Natural killer cell (primary cell): ENCODE measurements around the gene KCP. TPM values are rescaled to one million over a fixed set of nuclear protein-coding genes. Genes with fewer than 3 reads are reported as not detected.

ENCODE experiments used
- ATAC-seq, 3 donors: fragments of 150-1000 bp in 2 of 3; fragments of 200-7000 bp in 1 of 3; cut with Tn5 transposase; 1 replicate in 1 of 3; 2 replicates in 2 of 3; pipeline ENCODE4 v1.10.0; 2021; ENCODE audit warnings: mild to moderate bottlenecking in 2 of 3, moderate library complexity in 2 of 3
- DNase-seq, 2 donors: peaks; one replicate each; pipeline versions ENCODE4 v3.0.0 to v3.0.0-alpha.2; 2013 to 2021; ENCODE audit warnings: mixed read lengths in 1 of 2
- H3K27ac ChIP-seq: one replicate; pipeline ENCODE4 v1.5.1; 2013; ENCODE audit warnings: mild to moderate bottlenecking, low read length
- H3K27me3 ChIP-seq: one replicate; pipeline ENCODE4 v1.6.1; 2013; ENCODE audit warnings: low read length; ENCODE audit not compliant: control insufficient read depth, insufficient read depth
- H3K36me3 ChIP-seq: one replicate; pipeline ENCODE4 v1.6.1; 2013; ENCODE audit warnings: low read length; ENCODE audit not compliant: control insufficient read depth, insufficient read depth
- H3K4me1 ChIP-seq: one replicate; pipeline ENCODE4 v1.6.1; 2013; ENCODE audit warnings: low read length; ENCODE audit not compliant: control insufficient read depth, insufficient read depth
- H3K4me3 ChIP-seq: one replicate; pipeline ENCODE4 v1.5.1; 2013; ENCODE audit warnings: low read length
- H3K9me3 ChIP-seq: one replicate; pipeline ENCODE4 v1.6.1; 2013; ENCODE audit warnings: low read length; ENCODE audit not compliant: control insufficient read depth, insufficient read depth
- H3K27ac Mint-ChIP-seq, 2 donors: one replicate each; pipeline ENCODE4 v1.8.0; 2022; ENCODE audit warnings: mild to moderate bottlenecking in 2 of 2, mixed read lengths in 2 of 2, moderate library complexity in 1 of 2
- H3K27me3 Mint-ChIP-seq, 2 donors: one replicate each; pipeline ENCODE4 v1.8.0; 2022; ENCODE audit warnings: low read depth in 2 of 2, mixed read lengths in 2 of 2
- H3K36me3 Mint-ChIP-seq: one replicate; pipeline ENCODE4 v1.8.0; 2022; ENCODE audit warnings: mixed read lengths
- H3K4me1 Mint-ChIP-seq, 2 donors: one replicate each; pipeline ENCODE4 v1.8.0; 2022; ENCODE audit warnings: mixed read lengths in 2 of 2
- H3K4me3 Mint-ChIP-seq: one replicate; pipeline ENCODE4 v1.8.0; 2022; ENCODE audit warnings: mild to moderate bottlenecking, moderate library complexity, mixed read lengths
- H3K9me3 Mint-ChIP-seq, 2 donors: one replicate each; pipeline ENCODE4 v1.8.0; 2022; ENCODE audit warnings: mixed read lengths in 2 of 2
- WGBS: methylation state at CpG from one replicate; pipeline ENCODE4 v1.1.7; 2013; ENCODE audit warnings: missing lambda C conversion rate; ENCODE audit not compliant: insufficient coverage; 5-methylcytosine and 5-hydroxymethylcytosine counted together
- intact Hi-C: fragments of 100-400 bp; cut with micrococcal nuclease; formaldehyde crosslinking; loops from one replicate; pipeline ENCODE4 v1.14.2; 2022
- total RNA-seq, 4 donors: library from RNA; stranded (reverse); fragments of 120-200 nt in 1 of 4; gene quantifications; one replicate each; pipeline versions ENCODE4 v1.2.3 to v1.2.4, GENCODE V29; 2013 to 2022
- TF ChIP-seq, protein P1 (sequence below): fragments of 200-600 bp; IDR thresholded peaks from one replicate; pipeline ENCODE4 v1.8.0; 2022; ENCODE audit warnings: antibody characterized with exemption

The KCP gene
- total RNA-seq, 3 donors from 2014 or later (not counting 1 experiment from before 2014, with no cell fraction given): 0.49 to 0.95 TPM; not detected in 1

DNA sequence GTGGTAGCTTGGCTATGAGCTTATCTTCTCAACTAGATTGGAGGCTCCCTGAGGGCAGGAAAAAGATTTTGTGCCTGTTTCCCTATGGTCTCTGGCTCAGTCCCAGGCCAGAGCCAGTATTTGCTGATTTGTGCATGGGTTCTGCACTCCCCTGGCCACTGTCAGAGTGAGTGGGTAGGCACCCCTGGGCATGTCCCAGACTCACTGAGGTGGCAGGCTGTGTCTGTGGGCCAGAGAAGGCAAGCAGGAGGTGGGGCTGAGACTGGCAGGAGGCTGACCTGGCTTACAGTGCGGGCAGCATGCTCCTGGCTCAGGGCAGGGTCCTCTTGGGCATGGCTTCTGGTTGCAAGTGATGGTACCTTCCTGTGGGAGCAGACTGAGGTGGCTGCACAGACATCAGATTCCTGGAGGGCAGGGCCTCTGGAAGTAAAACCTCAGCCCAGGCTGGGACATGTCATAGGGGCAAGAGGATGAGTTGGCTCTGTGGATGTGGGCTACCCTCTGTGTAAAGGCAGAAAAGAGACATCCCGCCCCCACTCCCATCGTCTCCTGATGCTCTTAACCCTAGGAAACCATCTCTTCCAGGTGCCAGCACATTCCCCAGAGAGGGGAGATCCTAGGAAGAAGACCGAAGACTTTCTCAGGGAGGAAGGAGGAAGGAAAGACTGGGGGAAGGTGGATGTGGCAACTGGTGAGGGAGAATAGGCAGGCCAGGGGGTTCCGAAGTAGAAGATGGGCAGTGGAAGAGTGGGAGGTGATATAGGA, 4.3 kb downstream of the KCP start:
- no peaks in the 10 kb centered on the region for H3K36me3 Mint-ChIP-seq
- no peaks in the 10 kb centered on the region for H3K4me1 Mint-ChIP-seq
- H3K9me3 Mint-ChIP-seq: no peaks in the 10 kb centered on the region
- WGBS: 89% methylated on average over 3 of the region's 5 CpGs
- no peaks in the 10 kb centered on the region for H3K9me3 ChIP-seq
- no peak for DNase-seq
- no peak overlapping the region for H3K4me3 ChIP-seq
- intact Hi-C loops: no loop called here
- no peaks in the 10 kb centered on the region for H3K36me3 ChIP-seq
- no peak overlapping the region for H3K27ac ChIP-seq
- H3K27me3 ChIP-seq: peaks cover 9% of the 10 kb centered on the region
- TF ChIP-seq, protein P1, sequence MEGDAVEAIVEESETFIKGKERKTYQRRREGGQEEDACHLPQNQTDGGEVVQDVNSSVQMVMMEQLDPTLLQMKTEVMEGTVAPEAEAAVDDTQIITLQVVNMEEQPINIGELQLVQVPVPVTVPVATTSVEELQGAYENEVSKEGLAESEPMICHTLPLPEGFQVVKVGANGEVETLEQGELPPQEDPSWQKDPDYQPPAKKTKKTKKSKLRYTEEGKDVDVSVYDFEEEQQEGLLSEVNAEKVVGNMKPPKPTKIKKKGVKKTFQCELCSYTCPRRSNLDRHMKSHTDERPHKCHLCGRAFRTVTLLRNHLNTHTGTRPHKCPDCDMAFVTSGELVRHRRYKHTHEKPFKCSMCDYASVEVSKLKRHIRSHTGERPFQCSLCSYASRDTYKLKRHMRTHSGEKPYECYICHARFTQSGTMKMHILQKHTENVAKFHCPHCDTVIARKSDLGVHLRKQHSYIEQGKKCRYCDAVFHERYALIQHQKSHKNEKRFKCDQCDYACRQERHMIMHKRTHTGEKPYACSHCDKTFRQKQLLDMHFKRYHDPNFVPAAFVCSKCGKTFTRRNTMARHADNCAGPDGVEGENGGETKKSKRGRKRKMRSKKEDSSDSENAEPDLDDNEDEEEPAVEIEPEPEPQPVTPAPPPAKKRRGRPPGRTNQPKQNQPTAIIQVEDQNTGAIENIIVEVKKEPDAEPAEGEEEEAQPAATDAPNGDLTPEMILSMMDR: no peak
- no peak overlapping the region for H3K27ac Mint-ChIP-seq
- ATAC-seq: no peak
- H3K4me1 ChIP-seq: peaks cover 11% of the 10 kb centered on the region
- no peak overlapping the region for H3K4me3 Mint-ChIP-seq
- peaks cover 30 to 50% of the 10 kb centered on the region in 2 donors for H3K27me3 Mint-ChIP-seq

DNA sequence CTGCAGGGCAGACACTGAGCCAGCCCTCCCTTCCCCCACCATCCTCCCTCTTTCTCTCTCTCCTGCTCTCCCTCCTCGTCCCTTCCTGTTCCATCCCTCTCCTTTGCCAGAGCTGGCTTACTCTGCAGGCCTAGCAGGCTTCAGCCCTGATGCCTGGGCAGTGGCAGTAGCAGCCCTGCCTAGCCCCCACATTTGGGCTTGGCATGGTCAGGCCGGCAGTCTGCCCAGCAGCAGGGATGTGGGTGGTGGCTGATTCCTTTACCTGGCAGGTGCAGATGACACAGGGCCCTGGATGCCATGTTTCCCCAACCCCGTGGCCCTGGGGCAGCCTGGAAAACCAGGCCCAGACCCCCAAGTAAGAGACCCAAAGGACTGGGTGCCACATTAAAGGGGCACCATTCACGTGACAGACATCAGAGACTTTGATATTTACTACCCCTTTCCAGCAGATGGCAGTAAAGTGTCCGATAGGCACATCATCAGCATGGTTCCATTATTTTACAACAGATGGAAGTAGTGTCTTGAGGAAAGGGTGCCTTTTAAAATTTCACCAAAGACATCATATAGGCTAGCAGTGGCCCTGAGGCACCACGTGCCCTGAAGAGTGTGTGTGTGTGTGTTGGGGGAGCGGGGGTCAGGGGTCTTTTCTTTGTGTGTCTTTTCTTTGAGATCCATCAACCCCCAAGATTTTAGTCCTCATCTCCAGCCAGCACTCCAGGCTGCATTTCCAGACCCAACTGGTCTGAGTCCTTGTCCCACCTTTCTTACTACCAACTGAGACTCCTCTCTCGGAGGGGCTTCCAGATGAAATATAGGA, 5.9 kb downstream of the KCP start:
- Histone ChIP-seq H3K27me3 (peaks cover 3% of the 10 kb centered on the region), H3K27ac (no peak overlapping the region), H3K4me3 (no peak overlapping the region), H3K36me3 (no peaks in the 10 kb centered on the region), H3K9me3 (no peaks in the 10 kb centered on the region), H3K4me1 (peaks cover 7% of the 10 kb centered on the region)
- 38% methylated on average over 4 of the region's 8 CpGs for WGBS
- H3K27ac Mint-ChIP-seq: no peak overlapping the region
- H3K4me3 Mint-ChIP-seq: no peak overlapping the region
- TF ChIP-seq, protein P1: peak; percentile 60
- H3K4me1 Mint-ChIP-seq: no peaks in the 10 kb centered on the region
- intact Hi-C loops: loop anchor here (1.0 kb wide), 1 partner anchor 187 kb away; no protein-coding TSS in a partner anchor
- peaks cover 24 to 39% of the 10 kb centered on the region in 2 donors for H3K27me3 Mint-ChIP-seq
- H3K36me3 Mint-ChIP-seq: no peaks in the 10 kb centered on the region
- ATAC-seq (peak; percentile 64 to 88 (median 87)), DNase-seq (peak in 1 of 2 donors; percentile 81)
- H3K9me3 Mint-ChIP-seq: no peaks in the 10 kb centered on the region

DNA sequence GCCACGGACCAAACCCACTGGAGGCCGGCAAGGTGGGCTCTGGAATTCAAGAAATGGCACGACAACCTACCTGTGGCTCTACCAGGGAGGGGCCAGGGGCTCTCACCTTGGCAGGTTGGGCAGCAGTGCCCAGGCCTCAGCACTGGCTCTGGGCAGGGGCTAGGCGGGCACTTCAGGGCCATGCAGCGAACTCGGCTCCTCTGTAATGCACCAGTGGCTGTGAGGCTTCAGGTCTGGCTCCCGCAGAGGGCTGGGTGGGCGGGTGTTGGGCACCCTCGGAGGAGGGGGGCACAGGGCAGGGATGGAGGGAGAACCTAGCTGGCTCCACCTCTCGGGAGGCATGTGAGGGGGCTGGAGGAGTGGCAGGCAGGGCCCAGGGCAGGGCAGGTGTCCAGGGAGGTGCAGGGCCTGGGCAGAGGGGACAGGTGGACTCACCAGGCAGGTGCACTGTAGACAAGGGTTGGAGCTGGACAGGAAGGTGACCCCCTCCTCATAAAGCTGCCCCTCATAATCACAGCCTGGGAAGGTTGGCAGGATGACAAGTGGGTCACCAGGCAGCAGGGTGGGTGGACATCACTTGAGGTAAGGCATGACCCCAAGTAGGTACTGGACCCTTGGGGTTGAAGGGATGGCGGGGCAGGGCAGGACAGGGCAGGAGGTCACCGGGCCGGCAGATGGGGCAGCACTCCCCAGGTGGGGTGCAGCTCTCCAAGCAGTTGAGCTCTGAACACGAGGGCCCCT, 6.7 kb downstream of the KCP start:
- DNase-seq: no peak
- Histone ChIP-seq H3K4me1 (peaks cover 7% of the 10 kb centered on the region), H3K9me3 (no peaks in the 10 kb centered on the region), H3K27ac (no peak overlapping the region), H3K4me3 (no peak overlapping the region), H3K36me3 (no peaks in the 10 kb centered on the region), H3K27me3 (no peaks in the 10 kb centered on the region)
- no peak overlapping the region for H3K4me3 Mint-ChIP-seq
- WGBS: 82% methylated on average over 14 of the region's 14 CpGs
- TF ChIP-seq, protein P1: no peak
- no peaks in the 10 kb centered on the region for H3K4me1 Mint-ChIP-seq
- ATAC-seq: no peak
- no peaks in the 10 kb centered on the region for H3K9me3 Mint-ChIP-seq
- H3K27ac Mint-ChIP-seq: no peak overlapping the region
- intact Hi-C loops: loop anchor here (1.0 kb wide), 1 partner anchor 188 kb away; no protein-coding TSS in a partner anchor
- no peaks in the 10 kb centered on the region for H3K36me3 Mint-ChIP-seq
- H3K27me3 Mint-ChIP-seq: peaks cover 21 to 33% of the 10 kb centered on the region in 2 donors
